HG02623 (cell line): ENCODE measurements around the gene SRRM5.
"Not testable (repeated sequence)": the region's sequence is repeated elsewhere in the genome, so short reads cannot be mapped to it uniquely, and the experiment has no call there.

Experiments used
- ATAC-seq: cut with Tn5 transposase; IDR thresholded peaks from one replicate; pipeline ENCODE4 v1.9.1; 2021; ENCODE audit warnings: moderate library complexity; ENCODE audit not compliant: unreplicated experiment

Gene SRRM5

DNA sequence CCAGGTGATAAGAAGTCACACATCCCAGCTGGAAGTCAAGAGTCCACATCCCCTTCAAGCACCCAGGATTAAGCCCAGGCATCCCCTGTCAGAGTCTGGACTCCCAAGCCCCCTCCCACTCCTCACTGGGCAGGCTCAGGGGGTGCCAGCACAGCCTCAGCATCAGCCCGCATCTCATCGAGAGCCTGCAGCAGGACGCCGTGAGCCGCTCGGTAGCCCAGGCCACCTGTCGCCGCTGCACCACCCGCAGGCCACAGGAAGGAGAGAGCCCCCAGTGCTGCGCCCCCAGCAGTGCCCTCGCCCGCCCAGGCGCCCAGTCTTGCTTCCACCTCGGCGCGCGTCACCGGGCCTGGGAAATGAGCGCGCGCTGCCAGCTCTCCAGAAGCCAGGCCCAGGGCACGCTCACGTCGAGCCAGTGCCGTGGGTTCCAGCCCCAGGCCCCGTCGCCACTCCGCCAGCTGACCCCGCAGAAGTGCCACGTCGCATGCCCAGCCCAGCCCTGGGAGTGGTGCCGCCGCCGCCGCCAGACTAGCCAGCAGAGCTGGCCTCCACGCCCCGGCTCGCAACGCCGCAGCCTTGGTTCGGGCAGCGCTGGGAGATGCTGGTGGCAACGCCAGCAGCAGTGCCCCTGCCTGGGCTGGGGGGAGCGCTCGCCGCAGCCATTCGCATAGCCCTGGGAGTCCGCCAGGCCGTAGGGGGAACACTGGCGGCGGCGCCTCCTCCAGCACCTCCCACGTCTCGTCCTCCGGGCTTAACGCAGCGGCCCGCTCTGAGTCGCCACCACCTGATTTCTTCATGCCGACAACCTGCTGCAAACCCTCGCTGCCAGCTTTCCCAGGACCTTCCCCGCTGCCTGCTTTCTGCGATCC lies 19.8 kb upstream of the SRRM5 start:
- ATAC-seq: no peak

DNA sequence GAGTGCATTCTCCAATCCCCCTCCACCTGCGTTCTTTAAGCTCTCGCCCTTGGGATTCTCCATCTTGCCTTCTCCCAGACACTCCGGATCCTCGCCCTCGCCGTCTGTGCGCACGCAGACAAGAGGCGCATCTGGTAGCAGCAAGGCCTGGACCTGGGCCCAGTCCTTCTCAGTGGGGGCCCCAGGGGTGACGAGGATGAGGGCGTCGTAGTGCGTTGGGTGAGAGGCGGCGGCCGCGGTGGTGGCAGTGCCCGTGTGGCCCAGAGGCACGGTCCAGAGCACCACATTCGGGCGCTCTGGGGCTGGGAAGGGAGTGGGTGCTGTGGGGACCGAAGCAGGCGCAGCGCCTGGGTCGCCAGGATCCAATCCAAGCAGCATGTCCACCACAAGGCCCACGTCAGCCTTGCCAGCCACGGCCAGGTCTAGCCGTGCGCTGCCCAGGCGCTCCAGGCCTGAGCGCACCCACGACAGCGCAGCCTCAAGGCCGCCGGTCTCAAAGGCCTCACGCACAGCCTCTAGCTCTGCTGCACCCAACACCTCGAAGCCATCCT lies 19.0 kb upstream of the SRRM5 start:
- ATAC-seq: no peak

DNA sequence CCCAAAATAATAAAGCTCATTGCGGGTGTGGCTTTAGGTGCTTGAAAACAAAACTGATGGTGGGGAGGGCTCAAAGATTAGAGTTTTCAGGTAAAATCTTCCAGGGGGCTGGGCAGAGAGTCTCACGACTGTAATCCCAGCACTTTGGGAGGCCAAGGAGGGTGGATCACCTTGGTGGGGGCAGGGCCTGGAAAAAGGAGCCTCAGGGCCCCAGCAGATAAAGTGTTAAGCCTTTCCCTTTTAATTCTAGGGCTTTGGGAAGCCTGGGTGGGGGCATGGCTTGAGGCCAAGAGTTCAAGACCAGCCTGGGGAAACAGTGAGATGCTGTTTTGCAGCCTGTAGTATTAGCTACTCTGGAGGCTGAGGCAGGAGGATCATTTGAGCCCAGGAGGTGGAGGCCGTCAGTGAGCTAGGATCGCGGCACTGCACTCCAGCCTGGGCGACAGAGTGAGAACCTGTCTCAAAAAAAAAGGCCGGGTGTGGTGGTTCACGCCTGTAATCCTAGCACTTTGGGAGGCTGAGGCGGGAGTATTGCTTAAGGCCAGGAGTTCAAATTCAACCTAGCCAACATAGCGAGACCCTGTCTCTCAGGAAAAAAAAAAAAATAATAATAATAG lies 17.7 kb upstream of the SRRM5 start:
- ATAC-seq: no peak

GRCh38 chr19:43594710-43595604 lies 16.9 kb upstream of the SRRM5 start:
- no peak for ATAC-seq

DNA sequence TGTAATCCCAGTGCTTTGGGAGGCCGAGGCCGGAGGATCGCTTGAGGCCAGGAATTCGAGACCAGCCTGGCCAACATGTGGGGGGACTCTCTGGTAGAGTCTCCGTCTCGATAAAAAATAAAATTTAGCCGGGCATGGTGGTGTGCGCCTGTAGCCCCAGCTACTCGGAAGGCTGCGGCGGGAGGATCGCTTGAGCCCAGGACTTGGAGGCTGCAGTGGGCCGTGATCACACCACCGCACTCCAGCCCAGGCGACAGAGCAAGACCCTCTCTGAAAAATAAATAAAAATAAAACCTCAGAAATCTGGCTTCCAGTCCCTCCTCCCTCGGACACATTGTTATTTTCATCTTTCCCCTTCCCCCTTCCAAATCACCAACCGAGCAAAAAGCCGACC lies 16.3 kb upstream of the SRRM5 start:
- ATAC-seq: no peak

GRCh38 chr19:43595999-43596841 lies 15.7 kb upstream of the SRRM5 start, which contains the start of the genes IRGQ and ZNF576:
IRGQ (minus strand) TSS chr19:43596134; CDS start chr19:43595338, 796 bp downstream.
ZNF576 (plus strand) TSS chr19:43596595; CDS start chr19:43597109, 514 bp downstream.
- ATAC-seq: peak; percentile 74

DNA sequence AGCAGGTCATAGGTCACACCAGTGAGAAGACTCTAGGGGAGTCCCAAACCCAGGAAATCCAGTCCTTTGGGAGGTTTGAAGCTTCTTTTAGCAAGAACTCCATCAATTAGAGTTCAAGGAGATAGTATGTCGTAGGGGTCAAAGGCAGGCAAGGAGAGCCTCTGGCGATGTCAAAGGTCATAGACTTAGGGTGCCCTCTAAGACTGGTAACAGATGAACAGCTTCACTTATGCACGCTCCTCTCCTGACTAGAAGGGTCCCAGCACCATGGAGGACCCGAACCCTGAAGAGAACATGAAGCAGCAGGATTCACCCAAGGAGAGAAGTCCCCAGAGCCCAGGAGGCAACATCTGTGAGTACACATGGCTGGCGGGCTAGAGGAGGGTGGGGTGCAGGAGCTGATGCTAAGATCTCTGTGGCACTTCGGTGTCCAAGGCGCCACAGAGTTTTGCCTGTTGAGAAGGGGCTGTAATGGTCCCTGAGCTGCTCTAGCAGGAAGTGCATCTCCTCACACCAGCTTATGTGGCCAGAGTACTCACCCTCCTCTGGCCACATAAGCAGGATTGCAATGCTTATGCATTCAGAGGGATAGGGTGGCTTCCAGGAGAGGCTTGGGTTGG lies 14.9 kb upstream of the SRRM5 start:
- no peak for ATAC-seq

DNA sequence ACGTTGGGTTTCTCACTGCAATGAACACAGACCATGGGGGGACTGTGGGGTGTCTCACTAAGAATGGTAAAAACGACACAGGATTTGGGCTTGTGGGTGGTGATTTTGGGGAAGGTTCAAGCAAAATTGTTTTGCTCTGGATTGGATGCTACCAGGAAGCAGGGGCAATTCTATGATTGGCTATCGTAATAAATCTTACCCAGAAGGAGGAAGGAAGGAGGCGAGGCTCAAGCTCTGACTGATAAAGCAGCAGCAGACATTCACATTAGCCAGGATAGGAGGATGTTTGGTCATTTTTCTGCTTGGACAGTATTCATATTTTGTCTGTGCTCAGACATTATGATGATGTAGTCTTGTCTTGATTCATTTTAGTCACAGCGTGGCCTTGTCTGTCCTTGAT lies 14.0 kb upstream of the SRRM5 start:
- no peak for ATAC-seq

GRCh38 chr19:43598445-43599240 lies 13.2 kb upstream of the SRRM5 start:
- ATAC-seq: no peak

DNA sequence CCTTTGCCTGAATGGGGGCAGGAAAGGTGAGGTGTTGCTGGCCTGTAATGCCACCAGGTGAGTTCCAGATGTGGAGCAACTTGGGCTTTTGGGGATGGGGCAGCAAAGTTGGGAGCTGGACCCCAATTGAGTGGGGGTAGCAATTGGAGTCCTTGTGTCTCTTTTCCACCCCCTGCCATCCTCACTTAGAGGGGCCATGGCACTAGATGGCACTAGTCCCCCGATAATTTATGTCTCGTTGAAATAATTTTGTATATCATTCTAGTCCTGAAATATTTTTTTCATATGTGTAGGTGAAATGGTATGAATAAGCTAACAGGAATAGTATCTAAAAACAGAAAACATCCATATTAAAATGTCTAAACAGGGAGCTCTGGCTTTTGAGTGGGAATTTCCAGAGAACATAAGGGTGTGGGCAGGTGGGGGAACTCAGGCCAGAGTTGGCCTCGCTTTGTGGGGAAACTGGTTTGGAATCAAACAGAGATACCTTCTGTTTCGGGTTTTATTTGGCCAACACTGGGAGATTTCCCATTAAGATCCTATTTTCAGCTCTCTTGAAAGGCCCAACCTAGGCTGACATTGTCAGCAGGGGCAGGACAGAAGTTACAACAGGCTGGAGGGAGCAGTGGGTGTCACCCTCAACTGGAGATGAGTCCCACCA lies 12.1 kb upstream of the SRRM5 start:
- ATAC-seq: no peak

- not testable (repeated sequence) for ATAC-seq
Observed at GRCh38 chr19:43600326-43600725, 11.6 kb upstream of the SRRM5 start.

DNA sequence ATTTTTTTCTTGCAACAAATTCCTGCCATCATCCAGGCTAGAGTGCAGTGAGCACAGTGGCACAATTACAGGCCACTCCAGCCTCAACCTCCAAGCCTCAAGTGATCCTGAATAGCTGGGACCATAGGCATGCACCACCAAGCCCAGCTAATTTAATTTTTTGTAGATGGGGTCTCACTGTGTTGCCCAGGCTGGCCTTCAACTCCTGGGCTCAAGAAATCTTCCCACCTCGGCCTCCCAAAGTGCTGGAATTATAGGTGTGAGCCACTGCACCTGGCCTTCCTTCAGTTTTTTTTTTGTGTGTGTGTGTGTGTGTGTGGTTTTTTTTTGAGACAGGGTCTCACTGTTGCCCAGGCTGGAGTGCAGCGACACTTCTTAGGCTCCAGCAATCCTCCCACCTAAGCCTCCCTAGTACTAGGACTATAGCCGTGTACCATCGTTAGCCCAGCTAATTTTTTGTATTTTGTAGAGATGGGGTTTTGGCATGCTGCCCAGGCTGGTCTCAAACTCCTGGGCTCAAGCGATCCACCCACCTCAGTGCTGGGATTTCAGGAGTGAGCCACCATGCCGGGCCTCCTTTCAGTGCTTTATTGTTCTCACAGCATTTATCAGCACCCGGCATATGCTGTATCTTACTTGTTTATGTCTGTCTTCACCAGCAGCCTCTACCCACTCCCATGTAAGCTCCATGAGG lies 5.9 kb upstream of the SRRM5 start:
- no peak for ATAC-seq

DNA sequence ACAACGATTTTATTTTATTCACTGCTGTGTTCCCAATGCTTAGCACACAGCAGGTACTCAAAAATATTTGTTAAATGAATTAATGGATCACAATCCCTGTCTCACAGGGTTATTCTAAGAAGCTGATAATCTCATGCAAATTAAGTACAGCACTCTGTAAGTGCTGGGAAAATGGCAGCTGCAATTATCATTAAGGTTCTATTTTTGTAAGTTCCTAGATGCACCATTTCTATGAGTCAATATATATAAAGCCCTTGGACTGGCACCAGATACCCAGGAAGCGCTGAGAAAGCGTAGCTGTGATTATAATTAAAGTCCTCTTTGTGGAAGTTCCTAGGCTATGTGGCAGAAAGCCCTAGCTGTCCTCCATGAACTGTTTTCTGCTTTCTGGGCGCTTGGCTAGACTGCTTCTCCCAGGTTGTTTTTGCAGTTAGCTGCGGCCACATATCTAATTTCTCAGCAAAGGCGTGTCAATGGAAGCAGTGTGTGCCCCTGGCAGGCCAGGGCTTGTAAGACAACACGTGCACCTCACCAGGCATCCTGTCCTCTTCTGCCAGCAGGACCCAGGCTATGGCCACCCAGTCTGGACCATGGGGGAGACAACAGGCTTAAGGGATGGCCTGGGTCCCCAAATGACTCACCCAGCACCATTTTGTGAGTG lies 5.2 kb upstream of the SRRM5 start:
- ATAC-seq: no peak

DNA sequence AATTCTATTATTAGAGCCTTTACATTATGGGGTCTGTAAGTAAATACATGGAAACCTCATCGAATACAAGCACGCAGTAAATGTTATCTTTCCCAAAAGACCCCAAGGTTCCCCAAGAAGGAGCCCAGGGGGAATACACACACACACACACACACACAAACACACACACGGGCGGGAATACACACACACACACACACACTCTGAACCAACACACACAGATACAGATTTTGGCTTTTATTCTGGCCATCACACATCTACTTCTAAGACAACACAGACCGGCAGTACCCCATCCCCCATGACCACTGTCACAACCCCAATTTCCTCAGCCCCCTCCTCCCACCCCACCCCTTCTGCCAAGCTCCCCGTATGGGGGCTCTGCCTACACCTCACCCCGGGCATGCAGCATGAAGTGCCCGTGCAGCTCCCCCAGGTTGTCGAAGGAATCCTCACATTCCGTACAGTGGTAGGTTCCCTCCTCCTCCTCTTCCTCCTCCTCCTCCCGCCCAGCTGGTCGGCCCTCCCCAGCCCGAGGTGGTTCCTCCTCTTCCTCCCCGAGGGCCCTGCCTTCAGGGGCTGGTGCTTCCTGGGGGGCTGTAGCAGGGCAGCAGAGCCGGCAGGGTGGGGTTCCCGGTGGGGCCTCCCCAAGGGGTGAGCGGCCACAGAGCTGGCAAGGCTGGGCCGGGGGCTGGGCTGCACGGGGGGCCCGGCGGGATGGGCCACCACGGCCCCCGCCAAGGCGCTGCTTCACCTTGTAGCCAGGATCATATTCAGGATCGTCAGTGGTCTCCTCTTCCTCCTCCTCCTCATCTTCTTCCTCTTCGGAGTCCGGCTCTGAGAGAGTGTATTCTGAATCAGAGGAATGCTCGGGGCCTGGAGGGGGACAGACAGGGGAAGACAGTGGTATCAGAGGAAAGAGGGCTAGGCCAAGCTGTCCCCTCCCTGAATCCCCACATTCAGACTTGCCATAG lies 4.4 kb upstream of the SRRM5 start:
- ATAC-seq: no peak

- ATAC-seq: no peak
Observed at GRCh38 chr19:43609872-43610271, 2.0 kb upstream of the SRRM5 start.

- ATAC-seq: no peak
Observed at GRCh38 chr19:43610493-43610892, 1.4 kb upstream of the SRRM5 start.
